GM21529 (cell line): ENCODE results near the gene LTB4R.
A peak's percentile ranks its signal among the peaks of the same experiment; 100 is the strongest.

Source experiments
- ATAC-seq: cut with Tn5 transposase; IDR thresholded peaks from one replicate; pipeline ENCODE4 v1.9.1; 2021; ENCODE audit not compliant: unreplicated experiment

LTB4R gene

GRCh38 chr14:24299255-24300191 lies 11.8 kb upstream of the LTB4R start, which contains the start of the genes DHRS1 and NOP9:
Gene DHRS1 (minus strand): TSS chr14:24299780. CDS start chr14:24299106, 674 bp downstream.
Gene NOP9 (plus strand): TSS chr14:24299850. CDS start chr14:24299955, 105 bp downstream.
- ATAC-seq, result peak; percentile 69

GRCh38 chr14:24300326-24300980 lies 10.8 kb upstream of the LTB4R start:
- no peak for ATAC-seq

- no peak for ATAC-seq
These were observed 7.3 kb upstream of the LTB4R start for GRCh38 chr14:24304019-24304387.

GRCh38 chr14:24307156-24307574 lies 4.1 kb upstream of the LTB4R start:
- no peak for ATAC-seq

GRCh38 chr14:24307575-24308341 lies 3.5 kb upstream of the LTB4R start, which contains the start of gene CIDEB:
Gene CIDEB (minus strand): TSS chr14:24307977. CDS start chr14:24307858, 119 bp downstream.
- no peak for ATAC-seq

GRCh38 chr14:24308342-24309124 lies 2.8 kb upstream of the LTB4R start:
- no peak for ATAC-seq

- ATAC-seq, result no peak
These were observed 1.6 kb upstream of the LTB4R start, which contains the start of gene LTB4R2 for GRCh38 chr14:24309538-24310264. Gene LTB4R2 (plus strand): TSS chr14:24310140. CDS start chr14:24310665, 525 bp downstream.

- no peak for ATAC-seq
These were observed 1.0 kb upstream of the LTB4R start for GRCh38 chr14:24310265-24310645.

- no peak for ATAC-seq
These were observed 724 bp downstream of the LTB4R start for GRCh38 chr14:24311837-24312615.

- no peak for ATAC-seq
These were observed 1.6 kb downstream of the LTB4R start for GRCh38 chr14:24312736-24313507.

GRCh38 chr14:24313913-24314312 lies 2.6 kb downstream of the LTB4R start:
- ATAC-seq, result no peak

GRCh38 chr14:24314377-24315193 lies 3.3 kb downstream of the LTB4R start:
- ATAC-seq, result no peak

- ATAC-seq, result no peak
These were observed 4.0 kb downstream of the LTB4R start for GRCh38 chr14:24315243-24315806.

GRCh38 chr14:24315807-24316596 lies 4.7 kb downstream of the LTB4R start:
- no peak for ATAC-seq

GRCh38 chr14:24316597-24316950 lies 5.3 kb downstream of the LTB4R start:
- no peak for ATAC-seq
